GM12878 (cell line): ENCODE results near the gene FBLN5. TPM values are rescaled to one million over a fixed set of nuclear protein-coding genes. Genes with fewer than 3 reads are reported as not detected.

Experiments
- MEF2A ChIP-seq: IDR thresholded peaks from 2 replicates; pipeline ENCODE4 v1.6.1; 2011; ENCODE audit warnings: low read depth, mild to moderate bottlenecking, low read length, moderate library complexity; ENCODE audit not compliant: insufficient read depth
- NFYB ChIP-seq: IDR thresholded peaks from 2 replicates; pipeline ENCODE4 v1.6.1; 2011; ENCODE audit warnings: low read depth, mild to moderate bottlenecking, low read length, improper control_type of control experiment, moderate library complexity; ENCODE audit not compliant: insufficient read depth
- PAX5 ChIP-seq: IDR thresholded peaks from 2 replicates; pipeline ENCODE4 v1.6.1; 2011; ENCODE audit warnings: low read depth, low read length, borderline replicate concordance
- ZBTB40 ChIP-seq: fragments of 450-650 bp; IDR thresholded peaks from 2 replicates; pipeline ENCODE4 v1.6.1; 2016; ENCODE audit warnings: mild to moderate bottlenecking, moderate library complexity, borderline replicate concordance
- polyA plus RNA-seq, 11 experiments: library from polyadenylated mRNA; depleted of rRNA in 4 of 11; unstranded in 6 of 11; stranded (reverse) in 5 of 11; fragments of >200 nt; fragmentation: Nextera tagmentation in 4 of 11; fragmentation: Illumina TruSeq in 1 of 11; extraction: Ambion mirVana in 4 of 11; extraction: Trizol in 1 of 11; gene quantifications; 1 replicate in 1 of 11; 2 replicates in 10 of 11; pipeline versions ENCODE4 v1.2.1 to v1.2.3, GENCODE V29; 2011 to 2016; ENCODE audit warnings: inconsistent platforms in 2 of 11, missing spikeins in 2 of 11, low read depth in 1 of 11
- total RNA-seq, 4 experiments: library from RNA; depleted of rRNA in 3 of 4; stranded (reverse); fragments of >200 nt in 3 of 4; fragmentation: Illumina TruSeq in 1 of 4; extraction: Trizol in 1 of 4; gene quantifications; 2 replicates each; pipeline versions ENCODE4 v1.2.1 to v1.2.3, GENCODE V29; 2013 to 2021
- TF ChIP-seq, protein P1 (sequence below): IDR thresholded peaks from 2 replicates; pipeline ENCODE4 v1.6.1; 2012; ENCODE audit warnings: improper control_type of control experiment, low read depth, low read length; ENCODE audit not compliant: insufficient replicate concordance

FBLN5 gene
- total and polyA plus RNA-seq, 10 of the 15 experiments (the other 5 are each of a cell fraction or from before 2014, with no cell fraction given) = 0.03 to 0.64 (median 0.24) TPM

GRCh38 chr14:91877376-91877915 lies 70.0 kb downstream of the FBLN5 start (continued):
- TF ChIP-seq, protein P1, sequence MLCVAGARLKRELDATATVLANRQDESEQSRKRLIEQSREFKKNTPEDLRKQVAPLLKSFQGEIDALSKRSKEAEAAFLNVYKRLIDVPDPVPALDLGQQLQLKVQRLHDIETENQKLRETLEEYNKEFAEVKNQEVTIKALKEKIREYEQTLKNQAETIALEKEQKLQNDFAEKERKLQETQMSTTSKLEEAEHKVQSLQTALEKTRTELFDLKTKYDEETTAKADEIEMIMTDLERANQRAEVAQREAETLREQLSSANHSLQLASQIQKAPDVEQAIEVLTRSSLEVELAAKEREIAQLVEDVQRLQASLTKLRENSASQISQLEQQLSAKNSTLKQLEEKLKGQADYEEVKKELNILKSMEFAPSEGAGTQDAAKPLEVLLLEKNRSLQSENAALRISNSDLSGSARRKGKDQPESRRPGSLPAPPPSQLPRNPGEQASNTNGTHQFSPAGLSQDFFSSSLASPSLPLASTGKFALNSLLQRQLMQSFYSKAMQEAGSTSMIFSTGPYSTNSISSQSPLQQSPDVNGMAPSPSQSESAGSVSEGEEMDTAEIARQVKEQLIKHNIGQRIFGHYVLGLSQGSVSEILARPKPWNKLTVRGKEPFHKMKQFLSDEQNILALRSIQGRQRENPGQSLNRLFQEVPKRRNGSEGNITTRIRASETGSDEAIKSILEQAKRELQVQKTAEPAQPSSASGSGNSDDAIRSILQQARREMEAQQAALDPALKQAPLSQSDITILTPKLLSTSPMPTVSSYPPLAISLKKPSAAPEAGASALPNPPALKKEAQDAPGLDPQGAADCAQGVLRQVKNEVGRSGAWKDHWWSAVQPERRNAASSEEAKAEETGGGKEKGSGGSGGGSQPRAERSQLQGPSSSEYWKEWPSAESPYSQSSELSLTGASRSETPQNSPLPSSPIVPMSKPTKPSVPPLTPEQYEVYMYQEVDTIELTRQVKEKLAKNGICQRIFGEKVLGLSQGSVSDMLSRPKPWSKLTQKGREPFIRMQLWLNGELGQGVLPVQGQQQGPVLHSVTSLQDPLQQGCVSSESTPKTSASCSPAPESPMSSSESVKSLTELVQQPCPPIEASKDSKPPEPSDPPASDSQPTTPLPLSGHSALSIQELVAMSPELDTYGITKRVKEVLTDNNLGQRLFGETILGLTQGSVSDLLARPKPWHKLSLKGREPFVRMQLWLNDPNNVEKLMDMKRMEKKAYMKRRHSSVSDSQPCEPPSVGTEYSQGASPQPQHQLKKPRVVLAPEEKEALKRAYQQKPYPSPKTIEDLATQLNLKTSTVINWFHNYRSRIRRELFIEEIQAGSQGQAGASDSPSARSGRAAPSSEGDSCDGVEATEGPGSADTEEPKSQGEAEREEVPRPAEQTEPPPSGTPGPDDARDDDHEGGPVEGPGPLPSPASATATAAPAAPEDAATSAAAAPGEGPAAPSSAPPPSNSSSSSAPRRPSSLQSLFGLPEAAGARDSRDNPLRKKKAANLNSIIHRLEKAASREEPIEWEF = no peak
- no peak for TF ChIP-seq PAX5
- no peak for TF ChIP-seq NFYB
- TF ChIP-seq ZBTB40 = no peak
- no peak for TF ChIP-seq MEF2A
- TF ChIP-seq, all 136 proteins: peak for 0
